GM12875 (cell line): ENCODE results near the gene GP2.

Experiments used
- H3K4me3 ChIP-seq: one replicate; pipeline ENCODE4 v1.5.1; 2011; ENCODE audit warnings: low read depth, low read length, control low read depth
- CTCF ChIP-seq: IDR thresholded peaks from 2 replicates; pipeline ENCODE4 v1.5.1; 2011; ENCODE audit warnings: low read depth, mild to moderate bottlenecking, control low read depth, inconsistent platforms, low read length, moderate library complexity, borderline replicate concordance; ENCODE audit not compliant: insufficient read depth

GP2 gene

GRCh38 chr16:20355114-20355782 is 27.9 kb upstream of the GP2 start:
- no peak overlapping the region for H3K4me3 ChIP-seq
- TF ChIP-seq CTCF, result no peak

GRCh38 chr16:20353379-20353778 is 26.1 kb upstream of the GP2 start:
- no peak for TF ChIP-seq CTCF
- H3K4me3 ChIP-seq, result no peak overlapping the region

DNA sequence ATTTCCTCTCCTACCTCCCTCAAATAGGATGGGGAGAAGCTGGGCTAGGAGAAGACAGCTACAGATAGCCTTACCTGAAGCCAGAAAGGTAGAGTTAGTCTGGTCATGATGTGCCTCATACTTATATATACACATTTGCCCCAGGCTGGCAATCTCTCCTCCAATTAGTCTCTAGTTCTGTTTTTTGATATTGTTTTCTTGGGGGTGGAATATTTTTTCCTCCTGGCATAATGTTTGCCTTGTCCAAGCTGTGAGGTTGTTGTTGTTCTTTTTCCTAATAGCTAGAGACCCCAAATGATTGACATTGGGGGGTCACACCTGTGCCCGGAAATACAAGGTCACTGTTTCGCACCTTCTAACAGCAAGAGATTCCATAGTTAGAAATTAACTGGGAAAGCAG is 25.3 kb upstream of the GP2 start, which contains the start of gene UMOD:
Gene UMOD, minus strand, starts transcription at position 101 of the 400 bp plus-strand sequence. CDS start 1,978 bp downstream, outside the sequence.
- H3K4me3 ChIP-seq, result no peak within 1 kb of the TSS
- TF ChIP-seq CTCF, result no peak

- no peak for TF ChIP-seq CTCF
- H3K4me3 ChIP-seq, result no peak overlapping the region
Measured at GRCh38 chr16:20349615-20350014, 22.3 kb upstream of the GP2 start.

GRCh38 chr16:20348365-20349185 is 21.3 kb upstream of the GP2 start:
- no peak overlapping the region for H3K4me3 ChIP-seq
- peak; percentile 16; the same call in 1 of the 2 replicates for TF ChIP-seq CTCF

DNA sequence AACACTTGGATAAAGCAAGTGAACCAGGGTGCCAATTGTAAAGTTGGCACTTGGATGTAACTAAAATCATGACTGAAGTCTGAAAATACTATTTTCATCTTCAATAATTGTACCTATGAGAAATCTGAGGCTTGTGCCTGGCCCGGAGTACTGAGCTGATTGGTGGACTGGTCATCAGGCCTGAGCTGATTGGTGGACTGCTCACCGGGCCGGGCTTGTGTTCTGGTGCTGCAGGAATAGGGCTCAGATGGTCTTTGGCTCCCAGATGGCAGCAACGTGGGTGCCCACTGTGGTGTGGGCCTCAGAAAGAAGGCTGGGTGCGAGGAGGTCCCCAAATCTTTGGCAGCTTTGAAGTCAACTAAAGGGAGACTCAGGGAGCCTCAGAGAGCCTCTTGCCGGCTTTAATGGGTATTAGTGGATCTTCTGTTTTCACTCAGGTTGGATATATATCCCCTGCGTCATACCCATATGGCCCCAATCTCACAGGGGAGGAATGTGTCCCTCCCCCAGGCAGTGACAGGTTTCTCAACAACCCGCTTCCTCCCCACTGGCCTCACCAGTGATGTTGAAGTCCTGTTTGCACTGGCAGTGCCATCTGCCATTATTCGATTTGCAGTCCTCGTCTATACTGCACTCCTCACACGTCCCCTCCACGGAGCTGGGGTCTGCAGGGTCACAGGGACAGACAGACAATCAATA is 20.5 kb upstream of the GP2 start:
- TF ChIP-seq CTCF, result no peak
- H3K4me3 ChIP-seq, result no peak overlapping the region

DNA sequence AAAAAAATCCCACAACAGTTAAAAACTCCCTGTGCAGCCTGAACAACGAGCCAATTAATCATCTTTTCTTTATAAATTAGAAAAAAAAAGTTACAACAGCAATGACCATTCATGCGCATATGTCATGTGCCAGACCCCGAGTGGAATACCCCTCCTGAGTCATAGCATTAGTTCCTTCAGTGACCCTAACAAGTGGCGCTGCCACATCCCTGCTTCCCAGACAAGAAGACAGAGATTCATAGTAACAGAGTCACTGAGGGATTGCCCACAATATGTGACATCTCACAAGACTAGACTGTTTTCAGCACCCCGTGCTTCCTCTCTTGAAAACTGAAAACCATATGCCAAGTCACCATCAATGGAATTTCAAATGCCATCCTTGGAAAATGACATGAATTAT is 17.3 kb upstream of the GP2 start:
- no peak for TF ChIP-seq CTCF
- no peak overlapping the region for H3K4me3 ChIP-seq
